SK-N-SH (cell line): Measurements from ENCODE around the gene FPR2.

ENCODE experiments used
- EP300 ChIP-seq, 2 experiments: IDR thresholded peaks; 2 replicates each; pipeline versions ENCODE4 v1.4.0 to v1.6.1; 2012; ENCODE audit warnings: borderline replicate concordance in 1 of 2, low read depth in 1 of 2, low read length in 1 of 2
- RCOR1 ChIP-seq: fragments of 150-350 bp; IDR thresholded peaks from 2 replicates; pipeline ENCODE4 v1.6.1; 2017; ENCODE audit warnings: antibody characterized with exemption, low read length
- TF ChIP-seq, protein P1 (sequence below): fragments of 200-600 bp; sonication (generic); IDR thresholded peaks from 2 replicates; pipeline ENCODE4 v1.6.1; 2017; ENCODE audit warnings: antibody characterized with exemption, mild to moderate bottlenecking, moderate library complexity
- TF ChIP-seq, protein P2 (sequence below): IDR thresholded peaks from 2 replicates; pipeline ENCODE4 v1.4.0; 2012; ENCODE audit warnings: low read depth, borderline replicate concordance

DNA sequence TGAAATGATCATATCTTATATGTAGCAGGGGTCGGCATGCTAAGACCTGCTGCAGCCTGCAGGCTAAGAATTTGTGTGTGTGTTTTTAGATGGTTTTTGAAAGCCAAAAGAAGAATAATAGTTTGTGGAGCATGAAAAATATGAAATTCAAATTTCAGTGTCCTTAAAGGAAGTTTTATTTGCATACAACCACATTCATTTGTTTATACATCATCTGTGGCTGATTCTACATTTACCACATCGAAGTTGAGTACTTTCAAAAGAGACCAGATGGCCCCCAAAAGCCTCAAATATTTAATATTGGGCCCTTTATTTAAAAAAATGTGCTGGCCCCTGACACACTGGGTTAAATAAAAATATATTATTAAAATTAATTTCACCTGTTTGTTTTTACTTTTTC lies 38.5 kb upstream of the FPR2 start:
- TF ChIP-seq, protein P1, sequence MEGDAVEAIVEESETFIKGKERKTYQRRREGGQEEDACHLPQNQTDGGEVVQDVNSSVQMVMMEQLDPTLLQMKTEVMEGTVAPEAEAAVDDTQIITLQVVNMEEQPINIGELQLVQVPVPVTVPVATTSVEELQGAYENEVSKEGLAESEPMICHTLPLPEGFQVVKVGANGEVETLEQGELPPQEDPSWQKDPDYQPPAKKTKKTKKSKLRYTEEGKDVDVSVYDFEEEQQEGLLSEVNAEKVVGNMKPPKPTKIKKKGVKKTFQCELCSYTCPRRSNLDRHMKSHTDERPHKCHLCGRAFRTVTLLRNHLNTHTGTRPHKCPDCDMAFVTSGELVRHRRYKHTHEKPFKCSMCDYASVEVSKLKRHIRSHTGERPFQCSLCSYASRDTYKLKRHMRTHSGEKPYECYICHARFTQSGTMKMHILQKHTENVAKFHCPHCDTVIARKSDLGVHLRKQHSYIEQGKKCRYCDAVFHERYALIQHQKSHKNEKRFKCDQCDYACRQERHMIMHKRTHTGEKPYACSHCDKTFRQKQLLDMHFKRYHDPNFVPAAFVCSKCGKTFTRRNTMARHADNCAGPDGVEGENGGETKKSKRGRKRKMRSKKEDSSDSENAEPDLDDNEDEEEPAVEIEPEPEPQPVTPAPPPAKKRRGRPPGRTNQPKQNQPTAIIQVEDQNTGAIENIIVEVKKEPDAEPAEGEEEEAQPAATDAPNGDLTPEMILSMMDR = no peak
- TF ChIP-seq EP300 (IDR thresholded peaks at IDR 0.05; ENCODE audit: borderline replicate concordance in 1 of 2, low read depth in 1 of 2, low read length in 1 of 2) (no peak), RCOR1 (no peak)
- TF ChIP-seq, protein P2, sequence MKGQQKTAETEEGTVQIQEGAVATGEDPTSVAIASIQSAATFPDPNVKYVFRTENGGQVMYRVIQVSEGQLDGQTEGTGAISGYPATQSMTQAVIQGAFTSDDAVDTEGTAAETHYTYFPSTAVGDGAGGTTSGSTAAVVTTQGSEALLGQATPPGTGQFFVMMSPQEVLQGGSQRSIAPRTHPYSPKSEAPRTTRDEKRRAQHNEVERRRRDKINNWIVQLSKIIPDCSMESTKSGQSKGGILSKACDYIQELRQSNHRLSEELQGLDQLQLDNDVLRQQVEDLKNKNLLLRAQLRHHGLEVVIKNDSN = no peak
